NCI-H748 (cell line): Measurements from ENCODE around the gene MRM2.
A peak's percentile ranks its signal among the peaks of the same experiment; 100 is the strongest.

Source experiments
- DNase-seq: peaks from one replicate; lab custom pipeline; 2025; ENCODE audit not compliant: unreplicated experiment; lab: John Stamatoyannopoulos, UW

Gene MRM2

GRCh38 chr7:2248984-2249694 lies 7.1 kb upstream of the MRM2 start:
- DNase-seq = no peak

- peak; percentile 4 for DNase-seq
Measured at GRCh38 chr7:2247141-2247995, 5.4 kb upstream of the MRM2 start.

- DNase-seq = no peak
Measured at GRCh38 chr7:2245883-2246675, 4.1 kb upstream of the MRM2 start.

- DNase-seq = no peak
Measured at GRCh38 chr7:2244404-2244995, 2.5 kb upstream of the MRM2 start.

GRCh38 chr7:2243458-2243857 lies 1.5 kb upstream of the MRM2 start:
- no peak for DNase-seq

- DNase-seq = peak; percentile 49
Measured at GRCh38 chr7:2242541-2243429, 780 bp upstream of the MRM2 start.

- DNase-seq = no peak
Measured at GRCh38 chr7:2239242-2239641, 2.8 kb downstream of the MRM2 start.

GRCh38 chr7:2237109-2237602 lies 4.8 kb downstream of the MRM2 start:
- no peak for DNase-seq

- no peak for DNase-seq
Measured at GRCh38 chr7:2233926-2234325, 8.1 kb downstream of the MRM2 start.

GRCh38 chr7:2232766-2233520 lies 9.1 kb downstream of the MRM2 start, which contains the start of gene MAD1L1:
Gene MAD1L1, minus strand, starts transcription at chr7:2232945. Its CDS starts 2,812 bp downstream, at chr7:2230133.
- DNase-seq = peak; percentile 91

GRCh38 chr7:2231992-2232765 lies 9.8 kb downstream of the MRM2 start:
- DNase-seq = peak; percentile 54

- DNase-seq = no peak
Measured at GRCh38 chr7:2230882-2231281, 11.1 kb downstream of the MRM2 start.

- DNase-seq = no peak
Measured at GRCh38 chr7:2230226-2230625, 11.8 kb downstream of the MRM2 start.

GRCh38 chr7:2229467-2229866 lies 12.5 kb downstream of the MRM2 start:
- DNase-seq = no peak

- DNase-seq = no peak
Measured at GRCh38 chr7:2228921-2229320, 13.1 kb downstream of the MRM2 start.

- DNase-seq = no peak
Measured at GRCh38 chr7:2227699-2228098, 14.3 kb downstream of the MRM2 start.

GRCh38 chr7:2225830-2226229 lies 16.2 kb downstream of the MRM2 start:
- no peak for DNase-seq

- no peak for DNase-seq
Measured at GRCh38 chr7:2225336-2225735, 16.7 kb downstream of the MRM2 start.
